CD4-positive, alpha-beta T cell treated with Interleukin-4 for 4 hours (primary cell): ENCODE measurements around the gene GALNT12.

Experiments
- DNase-seq: peaks from one replicate; pipeline ENCODE4 v3.0.0-alpha.2; 2020

The GALNT12 gene

DNA sequence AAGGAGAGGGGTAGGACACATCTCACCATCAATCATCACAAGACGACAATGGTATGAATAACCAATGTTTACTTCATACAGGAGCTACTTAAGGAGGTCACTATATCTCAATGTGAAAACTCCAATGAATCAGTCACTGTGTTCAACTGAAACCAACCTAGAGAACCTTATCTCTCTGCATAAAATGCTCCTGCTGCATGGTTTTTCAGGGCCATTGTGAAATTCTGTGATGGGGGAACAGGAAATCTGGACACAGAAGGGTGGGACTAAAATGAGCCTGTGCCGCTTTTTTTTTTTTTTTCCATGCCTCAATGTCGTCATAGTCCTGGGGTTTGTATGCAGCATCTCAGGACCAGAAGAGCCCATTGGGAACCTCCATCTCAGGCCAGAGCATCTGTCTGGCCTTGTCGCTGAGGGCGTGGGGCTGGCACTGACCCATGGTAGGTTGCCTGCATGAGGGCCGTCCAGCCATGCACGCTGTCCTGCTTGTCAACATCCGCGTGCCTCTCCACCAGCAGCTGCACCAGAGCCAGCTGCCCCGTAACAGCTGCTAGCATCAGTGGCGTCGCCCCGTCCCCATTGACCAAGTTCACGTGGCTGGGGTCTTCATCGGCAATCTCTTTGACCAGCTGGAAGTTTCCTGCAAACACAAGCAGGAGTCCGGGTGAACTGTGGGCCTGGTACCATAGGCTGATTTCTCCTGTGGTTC is 23.8 kb upstream of the GALNT12 start:
- DNase-seq, result no peak

DNA sequence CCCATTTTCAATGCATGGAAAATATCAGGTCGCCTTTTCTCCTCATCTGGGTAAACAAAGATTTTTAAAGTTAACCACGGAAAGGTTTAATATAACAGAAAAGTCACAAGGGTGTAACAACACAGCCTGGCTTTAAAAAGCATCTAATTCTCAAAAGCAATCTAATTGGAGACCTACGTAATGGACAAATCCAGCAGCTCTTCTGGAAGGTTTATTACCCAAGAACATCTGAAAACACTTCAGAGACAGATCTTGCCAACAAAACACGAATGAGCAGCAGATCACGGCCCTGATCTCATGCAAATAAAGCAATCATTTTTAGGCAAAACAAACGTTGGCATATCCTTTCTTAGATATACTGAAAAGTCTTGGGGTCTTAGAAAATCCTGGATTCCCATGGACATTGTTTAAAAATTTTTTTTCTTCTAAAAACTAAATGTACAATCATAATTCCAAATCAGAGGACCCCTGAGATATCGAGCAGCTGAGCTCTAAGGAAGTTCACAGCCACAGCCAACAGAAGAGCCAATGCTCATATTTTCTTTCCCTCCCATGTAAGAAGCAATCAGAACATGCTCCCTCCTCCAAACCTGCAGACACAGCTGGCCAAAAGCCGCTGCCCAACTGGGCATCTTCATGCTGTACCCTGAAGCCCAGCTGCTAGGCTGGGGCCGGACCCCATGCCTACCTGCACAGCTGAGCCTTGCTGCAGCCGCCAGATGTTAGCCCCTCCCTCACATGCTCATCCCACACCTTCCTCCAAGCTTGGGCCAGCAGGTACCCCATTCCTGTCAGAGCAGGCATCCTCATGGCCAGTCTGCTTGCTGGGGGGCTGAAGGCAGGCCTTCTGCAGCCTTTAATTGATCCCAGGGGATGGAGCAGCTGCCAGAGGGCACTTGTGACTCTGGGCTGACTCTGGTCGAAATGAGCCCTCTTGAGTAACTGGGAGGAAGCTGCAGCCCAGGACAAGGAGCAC is 22.4 kb upstream of the GALNT12 start:
- DNase-seq, result no peak

DNA sequence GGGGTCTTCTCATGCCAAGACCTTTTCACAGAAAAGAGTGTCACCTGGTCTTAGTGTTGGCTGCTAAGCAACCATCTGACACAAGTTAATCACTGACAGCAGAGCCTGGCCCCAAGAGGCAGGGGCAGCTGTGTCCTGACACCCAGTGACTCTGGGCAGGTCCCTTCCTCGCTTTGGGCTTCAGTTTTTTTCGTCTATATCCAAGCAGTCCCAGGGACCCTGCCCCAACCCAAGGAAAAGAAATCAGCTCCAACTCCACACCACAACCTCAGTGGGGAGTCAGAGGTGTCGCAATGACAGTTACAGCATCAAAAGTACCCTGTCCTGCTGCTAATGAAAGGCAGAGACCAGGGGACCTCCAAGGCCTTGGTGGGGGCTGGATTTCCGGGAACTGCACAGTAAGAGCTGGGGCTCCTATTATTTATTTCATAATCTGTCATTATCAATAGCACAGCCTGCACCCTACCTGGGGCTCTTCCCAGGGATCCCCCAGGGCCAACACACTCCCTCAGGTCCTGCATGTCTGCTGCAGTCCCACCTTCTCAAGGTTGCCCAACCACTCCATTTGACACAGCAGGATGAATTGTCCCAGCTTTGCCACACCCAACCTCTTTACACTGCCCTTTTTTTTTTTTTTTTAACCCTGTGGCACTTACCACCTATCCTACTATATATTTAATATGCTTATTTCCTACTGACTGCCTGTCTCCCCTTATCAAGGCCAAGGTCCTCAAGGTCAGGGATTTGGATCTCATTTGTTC is 20.5 kb upstream of the GALNT12 start:
- no peak for DNase-seq

DNA sequence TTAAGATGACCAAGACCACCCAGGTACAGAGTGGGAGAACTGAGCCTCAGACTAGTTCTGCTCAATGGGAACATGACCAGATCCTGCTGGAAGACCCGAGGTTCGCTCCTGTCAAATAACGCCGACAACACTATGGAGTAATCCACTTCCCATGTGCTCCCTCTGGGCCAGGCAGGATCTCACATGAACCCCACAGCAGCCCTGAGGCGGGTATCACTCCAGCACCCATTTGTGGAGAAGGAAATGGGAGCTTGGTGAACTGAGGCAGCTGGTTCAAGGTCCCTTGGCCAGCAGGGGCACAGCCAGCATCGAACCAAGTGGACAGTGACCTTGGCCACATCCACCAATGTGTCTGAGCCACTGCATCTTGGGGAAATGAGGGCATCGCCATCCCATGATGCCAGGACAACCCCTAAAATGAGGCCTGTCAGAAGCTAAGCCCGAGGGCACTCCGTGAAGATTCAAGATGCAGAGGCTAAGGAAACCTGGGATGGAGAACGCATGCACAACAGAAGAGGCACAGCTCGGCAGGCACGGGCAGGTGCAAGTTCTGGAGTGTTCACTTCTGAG is 19.6 kb upstream of the GALNT12 start:
- no peak for DNase-seq

DNA sequence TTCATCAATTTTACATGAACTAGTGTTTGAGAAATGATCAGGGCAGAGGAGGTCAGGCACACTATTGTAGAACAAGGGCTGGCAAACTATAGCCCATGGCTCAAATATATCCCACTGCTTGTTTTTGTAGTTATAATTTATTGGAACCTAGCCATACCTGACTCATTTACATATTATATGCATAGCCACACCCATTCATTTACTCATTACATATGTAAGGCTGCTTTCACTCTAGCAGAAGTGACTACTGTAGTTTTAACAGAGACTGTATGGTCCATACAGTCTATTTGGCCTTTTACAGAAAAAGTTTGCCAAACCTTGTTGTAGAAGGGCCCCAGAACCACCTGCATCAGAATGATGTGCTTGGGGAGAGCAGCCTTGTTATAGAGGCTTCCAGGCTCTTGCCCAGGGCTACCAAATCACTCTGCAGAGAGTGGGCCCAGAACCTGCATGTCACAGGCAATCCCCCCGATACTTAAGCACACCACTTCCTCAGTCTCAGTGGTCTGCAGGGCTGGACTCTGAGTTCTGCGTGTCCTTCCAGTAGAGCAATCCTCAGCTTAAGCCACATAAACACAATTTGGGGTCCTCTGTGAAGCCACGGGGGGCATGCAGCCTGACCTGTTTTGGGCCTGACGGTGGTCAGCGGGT is 17.9 kb upstream of the GALNT12 start:
- no peak for DNase-seq

DNA sequence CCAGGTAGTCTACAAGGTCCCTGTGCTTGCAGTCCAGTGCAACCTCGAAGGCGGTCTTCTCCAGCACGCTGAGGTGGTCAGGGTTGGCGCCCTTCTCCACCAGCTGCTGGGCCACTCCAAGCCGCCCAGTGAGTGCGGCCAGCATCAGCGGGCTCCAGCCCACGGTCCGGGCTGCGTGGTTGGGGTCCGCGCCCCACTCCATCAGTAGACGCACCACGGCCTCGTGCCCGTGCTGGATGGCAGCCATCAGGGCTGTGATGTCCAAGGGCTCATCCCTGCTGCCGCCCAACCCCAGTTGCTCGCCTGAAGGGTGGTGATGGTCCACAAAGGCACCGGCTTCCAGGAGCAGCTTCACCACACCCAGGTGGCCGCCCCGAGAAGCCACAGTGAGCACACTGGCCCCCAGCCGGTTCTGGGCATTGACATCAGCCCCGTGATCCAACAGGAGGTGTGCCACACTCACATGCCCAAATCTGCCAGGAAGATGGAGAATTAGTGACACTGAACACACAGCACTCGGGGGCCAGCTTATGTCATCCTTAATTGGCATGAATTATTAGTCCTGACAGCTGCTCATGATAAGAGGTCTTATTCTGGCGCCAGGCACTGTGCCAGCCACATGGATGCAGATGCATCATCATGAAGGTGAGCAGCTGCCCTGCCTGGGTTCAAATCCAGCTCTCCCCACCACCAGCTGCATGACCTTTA is 17.2 kb upstream of the GALNT12 start:
- no peak for DNase-seq

DNA sequence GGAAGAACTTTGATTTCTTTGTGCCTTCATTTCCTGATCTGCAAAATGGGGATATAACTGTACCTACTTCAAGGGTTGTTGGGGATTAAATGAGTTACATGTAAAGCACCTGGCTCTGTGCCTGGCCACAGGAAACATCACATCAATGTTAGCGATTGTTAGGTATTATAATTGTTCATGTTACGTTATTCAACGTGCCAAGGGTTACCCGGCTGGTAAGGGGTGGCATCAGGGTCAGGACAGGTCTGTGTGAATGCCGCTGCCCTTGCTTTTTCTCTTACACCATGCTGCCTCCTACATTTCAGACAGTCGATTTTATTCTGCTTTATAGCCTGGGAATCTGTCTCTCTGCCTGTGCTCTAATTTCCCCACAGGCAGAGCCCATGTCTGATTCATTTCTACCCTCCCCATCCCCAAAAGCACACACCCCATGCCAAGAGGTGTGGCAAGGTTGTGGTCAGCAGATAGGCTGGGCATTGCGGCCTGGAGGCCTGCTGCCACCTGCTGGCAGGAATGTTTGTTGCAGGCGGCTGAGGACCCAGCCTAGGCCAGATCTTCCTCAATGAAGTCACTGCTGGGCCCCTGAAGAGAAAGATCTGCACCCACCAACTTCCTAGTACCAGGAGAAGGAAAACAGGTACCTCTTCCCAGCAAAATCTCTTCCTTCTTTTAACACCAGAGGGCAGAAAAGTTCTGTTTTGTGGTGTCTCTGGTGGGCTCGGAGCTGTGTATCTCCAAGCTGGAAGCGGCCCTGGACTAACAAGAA is 16.4 kb upstream of the GALNT12 start:
- peak; percentile 53 for DNase-seq

DNA sequence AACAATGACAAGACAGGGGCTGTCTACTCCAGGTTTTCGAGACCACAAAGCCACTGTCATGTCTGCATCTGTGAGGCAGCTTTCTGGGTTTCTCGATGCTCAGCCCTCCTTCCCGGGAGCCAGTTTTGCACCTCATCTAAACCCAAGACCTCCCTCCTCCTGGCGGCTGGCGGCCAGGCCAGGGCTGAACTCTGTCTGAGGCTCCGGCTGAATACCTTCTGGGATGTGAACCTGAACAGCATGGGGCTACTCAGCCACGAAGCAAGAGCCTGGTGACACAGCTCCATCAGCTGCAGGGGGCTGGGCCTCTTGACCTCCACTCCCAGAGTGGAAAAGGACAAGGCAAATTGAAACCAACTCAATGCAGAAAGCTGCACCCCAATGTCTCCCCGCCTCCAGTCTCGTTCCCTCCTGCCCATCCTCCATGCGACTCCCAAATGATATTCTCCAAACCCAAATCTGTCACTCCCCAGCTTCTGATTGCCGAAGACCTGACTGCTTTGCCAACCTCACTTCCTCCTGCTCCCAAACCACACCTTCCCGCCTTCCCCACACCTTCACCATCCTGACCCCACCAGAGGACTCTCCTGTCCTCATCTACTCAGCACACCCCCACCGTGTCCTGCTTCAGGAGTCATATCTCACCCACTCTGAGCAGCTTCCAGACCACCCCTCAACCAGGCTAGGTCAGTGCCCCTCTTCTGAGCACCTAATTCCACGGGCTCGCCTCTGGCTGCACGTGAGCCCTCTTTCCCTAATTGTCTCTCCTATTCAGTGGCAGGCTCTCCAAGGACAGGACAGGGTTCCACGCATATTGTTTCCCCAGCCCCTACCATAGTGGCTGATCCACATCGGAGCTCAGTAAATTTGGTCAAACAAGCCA is 15.6 kb upstream of the GALNT12 start:
- DNase-seq, result no peak

DNA sequence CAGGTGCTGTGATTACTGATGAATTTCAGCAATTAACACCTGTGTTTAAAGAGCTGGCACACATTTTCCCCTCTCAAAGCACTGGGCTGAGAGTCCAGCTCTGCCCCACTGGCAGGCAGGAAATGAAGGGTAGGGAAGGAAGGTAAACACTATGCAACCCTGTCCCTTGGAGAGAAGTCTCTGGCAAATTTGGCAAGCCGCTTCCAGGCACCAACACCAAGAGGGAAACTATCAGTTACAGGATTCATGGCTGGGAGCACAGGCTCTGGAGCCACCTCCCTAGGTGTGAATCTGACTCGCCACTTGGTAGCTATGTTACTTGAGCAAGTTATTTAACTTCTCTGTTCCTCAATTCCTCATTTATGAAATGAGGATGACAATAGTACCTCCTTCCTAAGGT is 14.4 kb upstream of the GALNT12 start:
- DNase-seq, result no peak

DNA sequence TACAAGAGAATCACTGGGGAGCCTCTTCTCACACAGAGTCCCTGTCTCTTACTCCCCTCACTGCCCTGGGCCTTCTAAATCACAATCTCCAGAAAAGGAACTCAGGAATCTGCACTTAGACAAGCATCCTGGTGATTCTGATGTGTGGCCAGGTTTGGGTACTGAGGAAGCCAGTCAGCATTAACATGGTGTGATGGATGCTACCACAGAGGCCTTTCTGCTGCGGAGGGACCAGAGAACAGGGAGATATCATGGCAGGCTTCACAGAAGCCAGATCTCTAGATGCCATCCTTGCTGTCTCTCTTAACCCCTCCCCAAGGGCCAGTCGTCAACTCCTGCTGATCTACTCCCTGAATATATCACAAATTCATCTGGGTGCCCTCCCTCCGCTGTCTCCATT is 12.7 kb upstream of the GALNT12 start:
- no peak for DNase-seq

DNA sequence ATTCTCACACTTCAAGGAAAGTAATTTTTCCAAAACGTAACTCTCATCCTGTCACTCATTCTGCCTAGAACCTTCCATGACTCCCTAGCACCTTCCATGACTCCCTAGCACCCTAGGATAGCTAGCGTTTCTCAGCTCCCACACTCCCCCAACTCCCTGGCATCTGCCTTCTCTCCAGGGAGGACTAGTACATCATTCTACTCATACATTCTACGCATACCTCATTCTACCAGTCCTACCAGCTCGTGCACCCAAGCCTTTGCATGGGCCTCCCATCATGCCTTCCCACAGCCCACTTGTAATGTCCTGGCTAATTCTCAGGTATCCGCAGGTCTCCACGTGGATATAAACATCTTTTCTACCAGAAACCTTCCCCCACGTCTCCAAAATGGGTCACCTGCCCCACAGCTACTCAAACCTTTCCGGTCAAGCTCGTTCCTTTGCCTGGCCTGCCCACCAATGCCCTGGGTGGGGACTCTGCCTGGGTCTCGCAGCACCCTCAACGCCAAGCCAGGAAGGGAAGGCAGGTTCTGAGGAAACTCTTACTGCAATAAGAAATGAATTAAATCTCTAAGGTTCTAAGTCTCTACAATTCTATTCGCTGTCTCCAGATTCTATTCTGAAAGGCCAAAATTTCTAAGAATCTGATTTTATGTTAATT is 12.0 kb upstream of the GALNT12 start:
- DNase-seq, result no peak

DNA sequence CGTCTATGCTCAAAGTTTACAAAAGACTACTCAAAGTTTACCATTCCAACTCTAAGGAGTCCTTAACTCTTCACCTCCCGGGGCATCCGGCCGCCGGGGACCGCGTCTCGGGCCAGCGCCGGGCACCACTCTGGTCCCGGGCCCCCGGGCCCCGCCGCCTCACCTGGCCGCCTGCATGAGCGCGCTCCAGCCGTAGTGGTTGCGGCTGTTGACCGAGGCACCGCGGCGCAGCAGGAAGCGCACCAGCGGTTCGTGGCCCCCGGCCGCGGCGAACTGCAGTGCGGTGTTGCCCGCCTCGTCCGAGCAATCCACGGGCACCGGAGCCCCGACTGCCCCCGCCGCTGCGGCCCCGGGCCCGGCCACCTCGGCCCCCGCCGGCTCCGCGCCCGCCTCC is 11.5 kb upstream of the GALNT12 start:
- DNase-seq, result no peak

DNA sequence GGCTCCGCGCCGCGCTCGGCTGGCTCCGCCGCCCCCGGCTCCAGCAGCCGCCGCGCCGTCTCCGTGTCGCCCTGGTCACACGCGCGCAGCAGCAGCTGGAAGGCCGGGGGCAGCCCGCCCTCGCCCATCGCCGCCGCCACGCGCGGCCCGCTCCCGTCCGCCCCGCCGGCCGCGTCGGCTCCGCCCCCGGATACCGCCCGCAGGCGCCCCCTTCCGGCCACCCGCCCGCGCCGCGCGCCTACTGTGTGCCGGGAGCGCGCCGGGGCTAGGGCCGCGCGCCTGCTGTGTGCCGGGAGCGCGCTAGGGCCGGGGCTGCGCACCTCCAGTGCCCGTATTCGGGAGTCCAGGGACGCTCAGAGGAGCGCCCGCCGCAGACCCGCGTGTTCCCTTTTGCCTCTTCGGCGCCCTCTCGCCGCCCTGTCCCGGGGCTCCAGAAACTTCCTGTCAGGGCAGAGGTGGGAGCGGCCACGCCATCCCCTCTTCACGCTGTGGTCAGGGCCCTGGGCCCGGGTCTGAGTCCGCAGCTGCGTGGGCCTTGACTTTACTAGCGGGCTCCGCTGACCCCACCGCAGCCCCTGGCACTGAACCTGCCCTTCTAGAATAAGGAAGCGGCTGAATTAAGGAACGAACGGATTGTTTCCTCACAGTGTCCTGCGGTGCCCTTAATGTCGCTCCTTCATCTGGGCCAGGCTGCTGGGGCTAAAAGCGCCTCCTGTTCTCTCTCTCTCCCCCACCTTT is 10.9 kb upstream of the GALNT12 start, which contains the start of gene ANKS6:
TSS of gene ANKS6 (minus strand) at position 192 of the 738 bp plus-strand sequence. CDS start at position 128, 64 bp downstream.
- DNase-seq, result peak; percentile 75

DNA sequence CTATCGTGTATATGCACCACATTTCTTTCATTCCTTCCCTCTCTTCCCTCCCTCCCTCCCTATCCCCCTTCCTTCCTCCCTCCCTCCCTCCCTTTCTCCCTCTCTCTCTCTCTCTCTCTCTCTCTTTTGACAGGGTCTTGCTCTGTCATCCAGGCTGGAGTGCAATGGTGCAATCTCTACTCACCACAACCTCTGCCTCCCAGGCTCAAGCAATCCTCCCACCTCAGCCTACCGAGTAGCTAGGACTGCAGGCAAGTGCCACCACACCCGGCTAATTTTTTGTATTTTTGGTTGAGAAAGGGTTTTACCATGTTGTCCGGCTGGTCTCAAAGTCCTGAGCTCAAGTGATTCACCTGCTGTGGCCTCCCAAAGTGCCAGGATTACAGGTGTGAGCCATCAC is 10.0 kb upstream of the GALNT12 start:
- no peak for DNase-seq

DNA sequence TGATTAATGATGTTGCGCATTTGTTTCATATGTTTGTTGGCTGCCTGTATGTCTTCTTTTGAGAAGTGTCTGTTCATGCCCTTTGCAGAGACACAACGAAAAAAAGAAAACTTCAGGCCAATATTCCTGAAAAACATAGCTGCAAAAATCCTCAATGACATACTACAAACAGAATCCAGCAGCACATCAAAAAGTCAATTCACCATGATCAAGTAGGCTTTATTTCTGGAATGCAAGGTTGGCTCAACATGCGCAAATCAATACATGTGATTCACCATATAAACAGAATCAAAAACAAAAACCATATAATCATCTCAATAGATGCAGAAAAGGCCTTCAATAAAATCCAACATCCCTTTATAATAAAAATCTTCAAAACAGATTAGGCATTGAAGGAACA is 9.2 kb upstream of the GALNT12 start:
- no peak for DNase-seq

DNA sequence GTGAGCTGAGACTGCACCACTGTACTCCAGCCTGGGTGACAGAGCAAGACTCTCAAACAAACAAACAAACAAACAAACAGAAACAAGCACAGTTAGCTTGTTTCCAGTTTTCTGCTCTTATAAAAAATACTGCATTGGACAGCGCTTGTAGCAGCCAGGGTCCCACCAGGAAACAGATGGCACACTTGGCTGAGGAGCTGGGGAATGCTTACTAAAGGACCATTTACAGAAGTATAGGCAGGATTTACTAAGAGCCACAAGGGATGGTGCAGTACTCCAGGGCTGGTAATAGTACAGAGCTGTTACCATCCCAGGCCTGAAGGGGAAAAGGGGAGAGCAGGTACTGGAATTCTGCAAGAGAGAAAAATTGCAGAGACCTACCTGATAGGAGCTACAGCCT is 5.9 kb upstream of the GALNT12 start:
- no peak for DNase-seq

DNA sequence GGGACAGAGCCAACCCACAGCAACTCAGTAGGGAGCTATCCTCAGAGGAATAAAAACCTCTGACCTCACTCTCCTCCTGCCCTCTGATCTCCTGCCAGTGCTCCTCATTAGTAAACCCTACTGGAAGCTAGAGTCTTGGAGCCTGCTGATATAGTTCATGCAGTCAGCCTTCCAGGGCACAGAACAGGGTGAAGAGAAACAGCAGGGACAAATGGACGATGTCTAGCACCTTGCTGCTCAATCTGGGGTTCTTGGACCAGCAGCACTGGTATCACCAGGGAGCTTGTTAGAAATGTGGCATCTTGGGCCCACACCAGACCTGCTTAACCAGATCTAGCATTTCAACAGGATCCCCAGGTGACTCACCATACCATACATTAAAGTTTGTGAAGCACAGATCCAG is 5.5 kb upstream of the GALNT12 start:
- DNase-seq, result no peak

DNA sequence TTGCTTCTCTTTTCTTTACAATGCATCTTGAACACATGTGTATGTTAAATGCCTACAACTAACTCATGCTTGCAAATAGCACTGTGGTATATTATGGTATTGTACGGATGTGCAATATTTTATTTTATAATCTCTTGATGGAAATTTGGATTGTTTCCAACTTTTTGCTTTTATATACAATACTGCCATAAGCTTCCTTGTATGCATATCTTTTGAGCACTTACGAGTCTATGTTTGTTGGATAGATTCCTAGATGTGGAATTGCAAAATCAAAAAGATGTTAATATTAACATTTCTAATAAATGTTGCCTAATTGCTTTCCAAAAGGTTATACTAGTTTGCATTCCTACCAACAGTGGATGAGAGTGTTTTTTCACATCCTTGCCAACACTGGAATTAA is 3.4 kb upstream of the GALNT12 start:
- no peak for DNase-seq
